Measurements from ENCODE around the gene SCEL.

Gene SCEL

GRCh38 chr13:77574096-77574495 is 38.6 kb downstream of the SCEL start:
- H3K4me3 ChIP-seq (ENCODE audit: low read length) = no peak overlapping the region
- no peak for TF ChIP-seq CTCF (conservative IDR thresholded peaks at IDR 0.05; ENCODE audit: low read depth, low read length)
- no peak for DNase-seq (ENCODE audit: low read depth)

- TF ChIP-seq CTCF (conservative IDR thresholded peaks at IDR 0.05; ENCODE audit: low read depth, low read length) = no peak
- no peak for DNase-seq (ENCODE audit: low read depth)
- H3K4me3 ChIP-seq (ENCODE audit: low read length) = no peak overlapping the region
Observed at GRCh38 chr13:77579959-77580358, 44.5 kb downstream of the SCEL start.

GRCh38 chr13:77580748-77581147 is 45.2 kb downstream of the SCEL start:
- no peak overlapping the region for H3K4me3 ChIP-seq (ENCODE audit: low read length)
- no peak for DNase-seq (ENCODE audit: low read depth)
- TF ChIP-seq CTCF (conservative IDR thresholded peaks at IDR 0.05; ENCODE audit: low read depth, low read length) = no peak

- no peak for DNase-seq (ENCODE audit: low read depth)
- no peak for TF ChIP-seq CTCF (conservative IDR thresholded peaks at IDR 0.05; ENCODE audit: low read depth, low read length)
- H3K4me3 ChIP-seq (ENCODE audit: low read length) = no peak overlapping the region
Observed at GRCh38 chr13:77583581-77583980, 48.1 kb downstream of the SCEL start.

- H3K4me3 ChIP-seq (ENCODE audit: low read length) = no peak overlapping the region
- DNase-seq (ENCODE audit: low read depth) = peak; percentile 64
- no peak for TF ChIP-seq CTCF (conservative IDR thresholded peaks at IDR 0.05; ENCODE audit: low read depth, low read length)
Observed at GRCh38 chr13:77584106-77584505, 48.6 kb downstream of the SCEL start.

GRCh38 chr13:77595166-77595810 is 59.8 kb downstream of the SCEL start:
- DNase-seq (ENCODE audit: low read depth) = no peak
- no peak overlapping the region for H3K4me3 ChIP-seq (ENCODE audit: low read length)
- no peak for TF ChIP-seq CTCF (conservative IDR thresholded peaks at IDR 0.05; ENCODE audit: low read depth, low read length)

- TF ChIP-seq CTCF (conservative IDR thresholded peaks at IDR 0.05; ENCODE audit: low read depth, low read length) = no peak
- H3K4me3 ChIP-seq (ENCODE audit: low read length) = no peak overlapping the region
Observed at GRCh38 chr13:77596777-77597176, 61.3 kb downstream of the SCEL start.

More at GRCh38 chr13:77596777-77597176, 61.3 kb downstream of the SCEL start:
- DNase-seq (ENCODE audit: low read depth) = no peak

Measured in retinal pigment epithelial cell (primary cell).